Peyer's patch (tissue), 4 donors: ENCODE results near the gene SMAD4.

Experiments
- CTCF ChIP-seq, 6 experiments: fragments of 450-650 bp in 4 of 6; fragments of 200-600 bp in 2 of 6; sonication (generic) in 1 of 6; IDR thresholded peaks; one replicate each; pipeline ENCODE4 v1.5.1; 2017 to 2019; ENCODE audit warnings: antibody characterized with exemption in 6 of 6, mild to moderate bottlenecking in 3 of 6, moderate library complexity in 1 of 6
- POLR2A ChIP-seq, 2 donors: fragments of 450-650 bp; IDR thresholded peaks; one replicate each; pipeline ENCODE4 v1.5.1; 2017; ENCODE audit warnings: antibody characterized with exemption in 2 of 2, mild to moderate bottlenecking in 2 of 2, moderate library complexity in 2 of 2

- TF ChIP-seq CTCF (IDR thresholded peaks at IDR 0.05) (no peak), POLR2A (IDR thresholded peaks at IDR 0.05) (no peak)
Measured at GRCh38 chr18:50989711-50990110, 40.3 kb upstream of the SMAD4 start.
